K562 (cell line): Measurements from ENCODE around the gene GTF3C4. TPM values are rescaled to one million over a fixed set of nuclear protein-coding genes. Genes with fewer than 3 reads are reported as not detected.

Experiments
- ATAC-seq: fragments of 200-7000 bp; cut with Tn5 transposase; 3 replicates; pipeline ENCODE4 v1.9.1; 2020; ENCODE audit warnings: moderate library complexity
- BruUV-seq: library from RNA; stranded (reverse); fragments of 400-500 nt; replicated peaks from 2 replicates; lab custom pipeline; 2021; lab: Mats Ljungman, UMichigan
- CTCF ChIA-PET: fragments of 300-600 bp; formaldehyde crosslinking; extraction: SDS; loops from one replicate; lab custom pipeline; 2021; ENCODE audit warnings: low intra/inter-chr PET ratio; lab: Yijun Ruan, JAX
- POLR2A ChIA-PET: fragments of 300-600, 350-650 bp; sonication (Branson Sonifier 250); formaldehyde crosslinking; extraction: SDS; loops from one replicate; lab custom pipeline; 2021; ENCODE audit warnings: antibody characterized with exemption, inconsistent platforms; lab: Yijun Ruan, JAX
- DNase-seq, 4 experiments: peaks; one replicate each; pipeline versions ENCODE4 v3.0.0 to v3.0.0-alpha.2; 2011 to 2018; ENCODE audit warnings: low spot score in 3 of 4, mixed read lengths in 3 of 4; ENCODE audit errors: extremely low read depth in 1 of 4
- FAIRE-seq: peaks from 2 replicates; lab custom pipeline; 2011; peaks lifted over from hg19 to GRCh38; lab: Jason Lieb, UNC
- H2AFZ ChIP-seq: 2 replicates; pipeline ENCODE4 v1.6.0; 2011; ENCODE audit warnings: low read depth, low read length, control low read depth, inconsistent platforms
- H3K27ac ChIP-seq: fragments of 200-600 bp; 3 replicates; pipeline ENCODE4 v1.8.0; 2011; ENCODE audit warnings: low read depth, mild to moderate bottlenecking, control low read depth, inconsistent platforms, low read length, moderate library complexity, mixed read lengths; ENCODE audit errors: extremely low read depth
- H3K27me3 ChIP-seq, 2 experiments: fragments of 300-600 bp in 1 of 2; 2 replicates in 1 of 2; 3 replicates in 1 of 2; pipeline versions ENCODE4 v1.6.0 to v1.8.0; 2011; ENCODE audit warnings: inconsistent platforms in 2 of 2, low read length in 2 of 2, mild to moderate bottlenecking in 1 of 2, mixed read lengths in 1 of 2, moderate library complexity in 1 of 2; ENCODE audit not compliant: control insufficient read depth in 2 of 2, insufficient read depth in 2 of 2
- H3K36me3 ChIP-seq: fragments of 300-600 bp; 3 replicates; pipeline ENCODE4 v1.8.0; 2011; ENCODE audit warnings: mild to moderate bottlenecking, low read length, inconsistent platforms; ENCODE audit not compliant: control insufficient read depth, insufficient read depth
- H3K4me1 ChIP-seq, 2 experiments: fragments of 200-600 bp in 1 of 2; replicated peaks in 1 of 2; 2 replicates in 1 of 2; 3 replicates in 1 of 2; pipeline versions ENCODE4 v1.5.1 to v1.8.0; 2011; ENCODE audit warnings: inconsistent platforms in 2 of 2, low read length in 2 of 2, mild to moderate bottlenecking in 1 of 2, mixed read lengths in 1 of 2, moderate library complexity in 1 of 2; ENCODE audit not compliant: control insufficient read depth in 2 of 2, insufficient read depth in 2 of 2
- H3K4me2 ChIP-seq: 2 replicates; pipeline ENCODE4 v1.6.1; 2011; ENCODE audit warnings: low read length, control low read depth, inconsistent platforms, mixed read lengths; ENCODE audit not compliant: insufficient read depth
- H3K4me3 ChIP-seq: fragments of 200-600 bp; sonication (generic), shearing (Covaris generic); 2 replicates; pipeline ENCODE4 v1.5.1; 2016; ENCODE audit warnings: control low read depth, inconsistent platforms
- H3K79me2 ChIP-seq: fragments of 200-600 bp; 3 replicates; pipeline ENCODE4 v1.8.0; 2011; ENCODE audit warnings: low read length, inconsistent platforms; ENCODE audit not compliant: control insufficient read depth, insufficient read depth
- H3K9ac ChIP-seq, 2 experiments: 2 replicates each; pipeline versions ENCODE4 v1.6.0 to v1.6.1; 2011; ENCODE audit warnings: low read depth in 2 of 2, low read length in 2 of 2, control low read depth in 1 of 2, inconsistent platforms in 1 of 2, mild to moderate bottlenecking in 1 of 2, mixed read lengths in 1 of 2; ENCODE audit not compliant: insufficient read depth in 1 of 2
- H3K9me1 ChIP-seq: one replicate; pipeline ENCODE4 v1.6.0; 2011; ENCODE audit warnings: inconsistent platforms, mild to moderate bottlenecking, low read length, moderate library complexity; ENCODE audit not compliant: control insufficient read depth, insufficient read depth
- H3K9me3 ChIP-seq: replicated peaks from 2 replicates; pipeline ENCODE4 v1.5.1; 2011; ENCODE audit warnings: low read depth, low read length, inconsistent platforms; ENCODE audit not compliant: control insufficient read depth, insufficient read depth
- H4K20me1 ChIP-seq: replicated peaks from 2 replicates; pipeline ENCODE4 v1.6.1; 2011; ENCODE audit warnings: low read length, inconsistent platforms, mixed read lengths; ENCODE audit not compliant: control insufficient read depth, insufficient read depth
- ADNP ChIP-seq: fragments of 200-800 bp; sonication (Bioruptor generic); IDR thresholded peaks from 2 replicates; pipeline ENCODE4 v1.6.1; 2016; ENCODE audit warnings: missing genetic modification characterization, missing compliant biosample characterization
- ATF7 ChIP-seq: fragments of 450-650 bp; IDR thresholded peaks from 2 replicates; pipeline ENCODE4 v1.7.1; 2014; ENCODE audit warnings: mild to moderate bottlenecking, moderate library complexity
- BACH1 ChIP-seq: fragments of 200-800 bp; sonication (Bioruptor generic); IDR thresholded peaks from 2 replicates; pipeline ENCODE4 v1.6.1; 2016; ENCODE audit warnings: missing genetic modification characterization, missing compliant biosample characterization
- HNRNPUL1 ChIP-seq: fragments of 200-400 bp; formaldehyde crosslinking; IDR thresholded peaks from 2 replicates; pipeline ENCODE4 v1.6.1; 2017; ENCODE audit warnings: low read length
- NFE2 ChIP-seq: IDR thresholded peaks from 2 replicates; pipeline ENCODE4 v1.6.1; 2014; ENCODE audit warnings: antibody characterized with exemption, low read depth
- TEAD2 ChIP-seq: fragments of 450-650 bp; IDR thresholded peaks from 2 replicates; pipeline ENCODE4 v1.6.1; 2016; ENCODE audit warnings: missing genetic modification characterization, control low read depth, missing compliant biosample characterization
- ZBTB1 ChIP-seq: sonication (generic); formaldehyde crosslinking; IDR thresholded peaks from 2 replicates; pipeline ENCODE4 v1.8.1; 2023; ENCODE audit warnings: missing genetic modification reagents, low read depth, mild to moderate bottlenecking, borderline replicate concordance
- ZNF717 ChIP-seq: fragments of 250-450 bp; sonication (Bioruptor Pico); IDR thresholded peaks from 2 replicates; pipeline ENCODE4 v1.5.0; 2021
- ZNF740 ChIP-seq, 3 experiments: fragments of 200-800 bp in 1 of 3; sonication (Bioruptor generic) in 1 of 3; sonication (generic) in 1 of 3; formaldehyde crosslinking in 1 of 3; IDR thresholded peaks; 2 replicates each; pipeline versions ENCODE4 v1.6.1 to v1.8.0; 2016 to 2022; ENCODE audit warnings: mild to moderate bottlenecking in 2 of 3, missing compliant biosample characterization in 2 of 3, missing genetic modification characterization in 2 of 3, missing genetic modification reagents in 1 of 3
- WGBS: fragments of 100-300 bp; shearing (Covaris generic); methylation state at CpG from one replicate; pipeline ENCODE4 v1.1.6; 2016; ENCODE audit warnings: low coverage, mixed read lengths; ENCODE audit not compliant: insufficient coverage; ENCODE audit errors: missing lambda C conversion rate; 5-methylcytosine and 5-hydroxymethylcytosine counted together
- in situ Hi-C: fragments of 300-500 bp; cut with MboI; formaldehyde crosslinking; loops from 4 replicates; pipeline ENCODE4 v1.15.0; 2018; ENCODE audit warnings: inconsistent platforms, mixed read lengths
- intact Hi-C: fragments of 100-400 bp; cut with micrococcal nuclease; formaldehyde crosslinking; loops from 2 replicates; pipeline ENCODE4 v1.14.2; 2022
- polyA plus RNA-seq, 8 experiments: library from polyadenylated mRNA; depleted of rRNA in 4 of 8; stranded (reverse) in 5 of 8; unstranded in 3 of 8; fragments of >200 nt; fragmentation: Nextera tagmentation in 2 of 8; fragmentation: Illumina TruSeq in 1 of 8; extraction: Ambion mirVana in 2 of 8; extraction: Trizol in 1 of 8; gene quantifications; 2 replicates each; pipeline versions ENCODE4 v1.2.1 to v1.2.3, GENCODE V29; 2011 to 2014; ENCODE audit warnings: inconsistent platforms in 1 of 8, missing spikeins in 1 of 8
- total RNA-seq, 7 experiments: library from RNA; depleted of rRNA in 6 of 7; stranded (reverse); fragments of >200 nt in 6 of 7; fragmentation: Illumina TruSeq in 2 of 7; extraction: Trizol in 2 of 7; gene quantifications; 2 replicates each; pipeline versions ENCODE4 v1.2.1 to v1.2.3, GENCODE V29; 2011 to 2021; ENCODE audit warnings: low replicate concordance in 1 of 7
- TF ChIP-seq, protein P1 (sequence below): fragments of 450-650 bp; formaldehyde crosslinking; IDR thresholded peaks from 2 replicates; pipeline ENCODE4 v1.4.0; 2020; ENCODE audit warnings: mild to moderate bottlenecking, moderate library complexity

GTF3C4 gene
- total and polyA plus RNA-seq, 9 of the 15 experiments (the other 6 are each of a cell fraction or from before 2014, with no cell fraction given), result 3.9 to 20.0 (median 12.2) TPM

GRCh38 chr9:132630116-132630515, 40.1 kb upstream of the GTF3C4 start:
- ATAC-seq, result no peak
- H3K9me1 ChIP-seq, result no peaks in the 10 kb centered on the region
- H3K27me3 ChIP-seq, result no peaks in the 10 kb centered on the region
- no peak for FAIRE-seq
- H3K4me2 ChIP-seq, result no peak overlapping the region
- H3K27ac ChIP-seq, result no peak overlapping the region
- no peaks in the 10 kb centered on the region for H3K79me2 ChIP-seq
- peaks cover 82% of the 10 kb centered on the region; the same call in 2 of the 3 replicates for H3K36me3 ChIP-seq
- H4K20me1 ChIP-seq, result 0 out of 2 replicates have a peak, but pooled peaks cover 4% of the 10 kb centered on the region
- BruUV-seq, result no TSS peak
- no peaks in the 10 kb centered on the region for H3K9me3 ChIP-seq
- H3K4me1 ChIP-seq, result no peaks in the 10 kb centered on the region
- no peak for DNase-seq
- no peak overlapping the region for H3K9ac ChIP-seq
- TF ChIP-seq, protein P1, sequence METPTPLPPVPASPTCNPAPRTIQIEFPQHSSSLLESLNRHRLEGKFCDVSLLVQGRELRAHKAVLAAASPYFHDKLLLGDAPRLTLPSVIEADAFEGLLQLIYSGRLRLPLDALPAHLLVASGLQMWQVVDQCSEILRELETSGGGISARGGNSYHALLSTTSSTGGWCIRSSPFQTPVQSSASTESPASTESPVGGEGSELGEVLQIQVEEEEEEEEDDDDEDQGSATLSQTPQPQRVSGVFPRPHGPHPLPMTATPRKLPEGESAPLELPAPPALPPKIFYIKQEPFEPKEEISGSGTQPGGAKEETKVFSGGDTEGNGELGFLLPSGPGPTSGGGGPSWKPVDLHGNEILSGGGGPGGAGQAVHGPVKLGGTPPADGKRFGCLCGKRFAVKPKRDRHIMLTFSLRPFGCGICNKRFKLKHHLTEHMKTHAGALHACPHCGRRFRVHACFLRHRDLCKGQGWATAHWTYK (CRISPR knock-in tag), result no peak
- TF ChIP-seq HNRNPUL1, result no peak
- no peak for TF ChIP-seq TEAD2 (tag)
- TF ChIP-seq ZNF717 (CRISPR knock-in tag), result no peak
- TF ChIP-seq NFE2, result no peak
- no peak for TF ChIP-seq BACH1
- no peak for TF ChIP-seq ADNP
- TF ChIP-seq ATF7, result no peak
- TF ChIP-seq ZNF740 (CRISPR knock-in tag; IDR thresholded peaks at IDR 0.05), result no peak
- no peak for TF ChIP-seq ZNF740 (tag; IDR thresholded peaks at IDR 0.05)
- TF ChIP-seq ZBTB1, result no peak
- in situ Hi-C loops, result no loop called here
- 95% methylated on average over 9 of the region's 9 CpGs for WGBS
- CTCF ChIA-PET, result no interaction called here
- intact Hi-C loops, result no loop called here
- POLR2A ChIA-PET, result interaction anchor here (0.8 kb wide), 1 partner anchor 1374 kb away, joined by 4 read pairs; no protein-coding TSS in a partner anchor
- no peak overlapping the region for H2AFZ ChIP-seq
- no peak overlapping the region for H3K4me3 ChIP-seq
